H1 (cell line): Measurements from ENCODE around the gene BTBD9. TPM values are rescaled to one million over a fixed set of nuclear protein-coding genes. Genes with fewer than 3 reads are reported as not detected.

Experiments used
- CTCF ChIA-PET: fragments of 300-600 bp; sonication (Branson Sonifier 250); formaldehyde crosslinking; loops from one replicate; lab custom pipeline; 2021; ENCODE audit not compliant: partially characterized antibody; lab: Charles Lee
- POLR2A ChIA-PET: fragments of 300-600 bp; sonication (Branson Sonifier 250); formaldehyde crosslinking; loops from one replicate; lab custom pipeline; 2021; ENCODE audit warnings: inconsistent platforms; ENCODE audit not compliant: partially characterized antibody; lab: Charles Lee
- DNase-seq, 2 experiments: peaks; one replicate each; pipeline versions ENCODE4 v3.0.0 to v3.0.0-alpha.2; 2010 to 2022; ENCODE audit warnings: low spot score in 2 of 2, low read depth in 1 of 2, mixed read lengths in 1 of 2
- FAIRE-seq: peaks from 2 replicates; lab custom pipeline; 2011; peaks lifted over from hg19 to GRCh38; lab: Jason Lieb, UNC
- H2AFZ ChIP-seq: 2 replicates; pipeline ENCODE4 v1.8.1; 2012; ENCODE audit warnings: low read length, inconsistent platforms
- H2AK5ac ChIP-seq: 2 replicates; pipeline ENCODE4 v1.6.1; 2013; ENCODE audit warnings: low read depth, low read length
- H2BK120ac ChIP-seq: replicated peaks from 2 replicates; pipeline ENCODE3; 2013; ENCODE audit warnings: low read depth, low read length, inconsistent platforms
- H2BK12ac ChIP-seq: 2 replicates; pipeline ENCODE4 v1.6.1; 2013; ENCODE audit warnings: low read depth, low read length
- H2BK15ac ChIP-seq: 2 replicates; pipeline ENCODE4 v1.6.1; 2013; ENCODE audit warnings: low read length
- H2BK20ac ChIP-seq: 2 replicates; pipeline ENCODE4 v1.6.1; 2013; ENCODE audit warnings: low read length
- H2BK5ac ChIP-seq: 2 replicates; pipeline ENCODE4 v1.6.1; 2013; ENCODE audit warnings: low read depth, low read length
- H3K14ac ChIP-seq: 2 replicates; pipeline ENCODE4 v1.6.1; 2013; ENCODE audit warnings: inconsistent platforms; ENCODE audit not compliant: insufficient read length
- H3K18ac ChIP-seq: 2 replicates; pipeline ENCODE4 v1.6.1; 2013; ENCODE audit warnings: low read length; ENCODE audit errors: extremely low read depth
- H3K23ac ChIP-seq: 2 replicates; pipeline ENCODE4 v1.6.1; 2013; ENCODE audit warnings: inconsistent platforms; ENCODE audit not compliant: insufficient read length
- H3K23me2 ChIP-seq: 2 replicates; pipeline ENCODE4 v1.6.1; 2013; ENCODE audit warnings: low read depth, low read length
- H3K27ac ChIP-seq: 2 replicates; pipeline ENCODE4 v1.6.1; 2011; ENCODE audit warnings: low read depth, low read length, inconsistent platforms
- H3K27me3 ChIP-seq, 4 experiments: replicated peaks in 1 of 4; 1 replicate in 1 of 4; 2 replicates in 3 of 4; pipeline versions ENCODE4 v1.6.1 to v1.8.1; 2011 to 2013; ENCODE audit warnings: low read length in 3 of 4, mild to moderate bottlenecking in 3 of 4, inconsistent platforms in 2 of 4, mixed read lengths in 2 of 4, moderate library complexity in 1 of 4; ENCODE audit not compliant: control insufficient read depth in 3 of 4, insufficient read depth in 3 of 4; ENCODE audit errors: extremely low read depth in 1 of 4
- H3K36me3 ChIP-seq, 4 experiments: 2 replicates each; pipeline versions ENCODE4 v1.6.1 to v1.8.1; 2011 to 2013; ENCODE audit warnings: mild to moderate bottlenecking in 4 of 4, low read length in 3 of 4, moderate library complexity in 2 of 4, control low read depth in 1 of 4, inconsistent platforms in 1 of 4; ENCODE audit not compliant: insufficient read depth in 4 of 4, control insufficient read depth in 2 of 4
- H3K4ac ChIP-seq: replicated peaks from 2 replicates; pipeline ENCODE3; 2013; ENCODE audit warnings: low read length, low read depth, mixed read lengths, inconsistent platforms; ENCODE audit not compliant: insufficient read length
- H3K4me1 ChIP-seq, 4 experiments: replicated peaks in 1 of 4; 1 replicate in 1 of 4; 2 replicates in 3 of 4; pipeline versions ENCODE4 v1.6.1 to v1.8.1; 2011 to 2013; ENCODE audit warnings: low read length in 3 of 4, inconsistent platforms in 2 of 4, mixed read lengths in 1 of 4; ENCODE audit not compliant: insufficient read depth in 4 of 4, control insufficient read depth in 3 of 4
- H3K4me2 ChIP-seq, 2 experiments: 2 replicates each; pipeline versions ENCODE4 v1.6.1 to v1.8.1; 2011 to 2013; ENCODE audit warnings: low read depth in 2 of 2, low read length in 2 of 2, control low read depth in 1 of 2, inconsistent platforms in 1 of 2, mild to moderate bottlenecking in 1 of 2; ENCODE audit not compliant: insufficient read depth in 1 of 2
- H3K4me3 ChIP-seq, 4 experiments: fragments of 200-600, 300-600 bp in 1 of 4; sonication (generic), shearing (Covaris generic), sonication (Bioruptor Twin) in 1 of 4; 2 replicates each; pipeline versions ENCODE4 v1.5.1 to v1.8.1; 2011 to 2016; ENCODE audit warnings: low read length in 4 of 4, low read depth in 3 of 4, control low read depth in 2 of 4, inconsistent platforms in 2 of 4, mild to moderate bottlenecking in 2 of 4, mixed read lengths in 1 of 4, moderate library complexity in 1 of 4; ENCODE audit not compliant: insufficient read depth in 2 of 4; ENCODE audit errors: extremely low read depth in 1 of 4
- H3K56ac ChIP-seq: replicated peaks from 2 replicates; pipeline ENCODE3; 2013; ENCODE audit warnings: low read depth, mild to moderate bottlenecking, mixed read lengths, low read length, inconsistent platforms; ENCODE audit not compliant: insufficient read length
- H3K79me1 ChIP-seq: 2 replicates; pipeline ENCODE4 v1.6.1; 2013; ENCODE audit warnings: low read depth, low read length, control low read depth
- H3K79me2 ChIP-seq, 2 experiments: 2 replicates each; pipeline versions ENCODE4 v1.6.1 to v1.8.1; 2012 to 2013; ENCODE audit warnings: low read length in 2 of 2, mild to moderate bottlenecking in 2 of 2, inconsistent platforms in 1 of 2; ENCODE audit not compliant: insufficient read depth in 2 of 2, control insufficient read depth in 1 of 2
- H3K9ac ChIP-seq, 4 experiments: replicated peaks in 1 of 4; 1 replicate in 1 of 4; 2 replicates in 3 of 4; pipeline versions ENCODE4 v1.6.1 to v1.8.1; 2011 to 2013; ENCODE audit warnings: low read depth in 3 of 4, low read length in 3 of 4, control low read depth in 2 of 4, mild to moderate bottlenecking in 2 of 4, moderate library complexity in 2 of 4, inconsistent platforms in 1 of 4; ENCODE audit errors: extremely low read depth in 1 of 4
- H3K9me3 ChIP-seq, 2 experiments: 2 replicates each; pipeline versions ENCODE4 v1.6.1 to v1.8.1; 2012 to 2013; ENCODE audit warnings: mild to moderate bottlenecking in 2 of 2, moderate library complexity in 2 of 2, control low read depth in 1 of 2, inconsistent platforms in 1 of 2, low read depth in 1 of 2, low read length in 1 of 2, mixed read lengths in 1 of 2; ENCODE audit not compliant: insufficient read depth in 2 of 2
- H4K20me1 ChIP-seq, 2 experiments: replicated peaks in 1 of 2; 2 replicates each; pipeline versions ENCODE3 to v1.8.1; 2011 to 2013; ENCODE audit warnings: inconsistent platforms in 2 of 2, low read length in 2 of 2, mild to moderate bottlenecking in 1 of 2; ENCODE audit not compliant: insufficient read depth in 2 of 2, control insufficient read depth in 1 of 2
- H4K5ac ChIP-seq: 2 replicates; pipeline ENCODE4 v1.6.1; 2013; ENCODE audit warnings: low read length, low read depth, mixed read lengths, inconsistent platforms; ENCODE audit not compliant: insufficient read length
- H4K8ac ChIP-seq: 2 replicates; pipeline ENCODE4 v1.8.0; 2013; ENCODE audit warnings: mild to moderate bottlenecking, moderate library complexity, low read length, inconsistent platforms; ENCODE audit not compliant: insufficient read depth; ENCODE audit errors: extremely low read depth
- H4K91ac ChIP-seq: replicated peaks from 2 replicates; pipeline ENCODE3; 2013; ENCODE audit warnings: low read length, mixed read lengths, inconsistent platforms; ENCODE audit not compliant: insufficient read length
- BRCA1 ChIP-seq: IDR thresholded peaks from 2 replicates; pipeline ENCODE4 v1.6.1; 2012; ENCODE audit warnings: low read depth, low read length, improper control_type of control experiment
- EP300 ChIP-seq, 2 experiments: IDR thresholded peaks; 1 replicate in 1 of 2; 2 replicates in 1 of 2; pipeline ENCODE4 v1.6.1; 2011 to 2012; ENCODE audit warnings: low read depth in 2 of 2, low read length in 2 of 2, mild to moderate bottlenecking in 2 of 2, borderline replicate concordance in 1 of 2, inconsistent platforms in 1 of 2, moderate library complexity in 1 of 2
- MAFK ChIP-seq: IDR thresholded peaks from 2 replicates; pipeline ENCODE4 v1.6.1; 2012; ENCODE audit warnings: low read depth, mild to moderate bottlenecking, improper control_type of control experiment, low read length
- RXRA ChIP-seq: IDR thresholded peaks from 2 replicates; pipeline ENCODE4 v1.6.1; 2011; ENCODE audit warnings: low read depth, mild to moderate bottlenecking, low read length, moderate library complexity; ENCODE audit not compliant: insufficient read depth
- SIX5 ChIP-seq: IDR thresholded peaks from 2 replicates; pipeline ENCODE4 v1.6.1; 2011; ENCODE audit warnings: mild to moderate bottlenecking, low read depth, low read length
- TAF7 ChIP-seq: optimal IDR thresholded peaks from 2 replicates; pipeline ENCODE3; 2011; ENCODE audit warnings: low read depth, mild to moderate bottlenecking, inconsistent platforms, low read length, moderate library complexity, borderline replicate concordance
- WGBS, 2 experiments: shearing (Covaris generic) in 1 of 2; methylation state at CpG; one replicate each; pipeline versions ENCODE4 v1.1.6 to v1.1.7; 2013 to 2015; ENCODE audit warnings: low lambda C conversion rate in 2 of 2, mixed read lengths in 2 of 2, inconsistent platforms in 1 of 2, low coverage in 1 of 2, missing lambda C conversion rate in 1 of 2; ENCODE audit not compliant: insufficient replicate concordance in 2 of 2, insufficient coverage in 1 of 2, insufficient read length in 1 of 2; ENCODE audit errors: extremely low coverage in 1 of 2, missing lambda C conversion rate in 1 of 2; 5-methylcytosine and 5-hydroxymethylcytosine counted together
- polyA plus RNA-seq, 7 experiments: library from polyadenylated mRNA; depleted of rRNA in 3 of 7; stranded (reverse) in 5 of 7; unstranded in 2 of 7; fragments of >200 nt in 5 of 7; fragments of 200-250 nt in 2 of 7; gene quantifications; 1 replicate in 5 of 7; 2 replicates in 1 of 7; 4 replicates in 1 of 7; pipeline versions ENCODE4 v1.2.1 to v1.2.3, GENCODE V29; 2011 to 2013; ENCODE audit warnings: missing spikeins in 2 of 7, mixed read lengths in 2 of 7
- total RNA-seq: library from RNA; stranded (reverse); fragmentation: NEBNext Ultra II Directional; extraction: Animal tissue kit (Norgen Biotek cat#: 25700); gene quantifications from 2 replicates; pipeline ENCODE4 v1.2.1, GENCODE V29; 2021
- TF ChIP-seq, protein P1 (sequence below): IDR thresholded peaks from 2 replicates; pipeline ENCODE4 v1.6.1; 2012; ENCODE audit warnings: inconsistent platforms

BTBD9 gene
- total and polyA plus RNA-seq, 2 of the 8 experiments (the other 6 are each of a cell fraction or from before 2014, with no cell fraction given) = 0.92 to 4.1 TPM

- H3K4me1 ChIP-seq = peaks cover 0 to 10% (median 6%) of the 10 kb centered on the region in 4 experiments; a peak in 4 of 7 replicates
- no peak overlapping the region for H3K9ac ChIP-seq
- H3K18ac ChIP-seq = no peak overlapping the region
- no peak overlapping the region for H2BK20ac ChIP-seq
- no peak overlapping the region for H3K14ac ChIP-seq
- no peaks in the 10 kb centered on the region for H3K9me3 ChIP-seq
- H3K36me3 ChIP-seq = no peaks in the 10 kb centered on the region
- no peak overlapping the region for H2BK120ac ChIP-seq
- no peak overlapping the region for H3K56ac ChIP-seq
- H3K23me2 ChIP-seq = no peaks in the 10 kb centered on the region
- H3K27ac ChIP-seq = no peak overlapping the region
- H3K79me1 ChIP-seq = no peaks in the 10 kb centered on the region
- 97% methylated on average over 1 of the region's 1 CpG; no CpG with 5 or more reads in 1 of the 2 experiments for WGBS, 2 experiments
- FAIRE-seq = no peak
- no peak overlapping the region for H3K23ac ChIP-seq
- H4K20me1 ChIP-seq = no peaks in the 10 kb centered on the region
- no peak overlapping the region for H3K4me3 ChIP-seq
- H4K8ac ChIP-seq = no peak overlapping the region
- H4K5ac ChIP-seq = no peak overlapping the region
- H3K4me2 ChIP-seq = no peak overlapping the region
- no peak overlapping the region for H3K4ac ChIP-seq
- H2AFZ ChIP-seq = no peak overlapping the region
- no peak overlapping the region for H2BK5ac ChIP-seq
- no peaks in the 10 kb centered on the region for H3K27me3 ChIP-seq
- POLR2A ChIA-PET = no interaction called here
- no peak overlapping the region for H2BK12ac ChIP-seq
- no peak overlapping the region for H2AK5ac ChIP-seq
- H3K79me2 ChIP-seq = no peaks in the 10 kb centered on the region
- TF ChIP-seq EP300 (IDR thresholded peaks at IDR 0.05; ENCODE audit: borderline replicate concordance in 1 of 2, low read depth in 2 of 2, low read length in 2 of 2) (no peak), TAF7 (no peak), MAFK (no peak), RXRA (no peak), BRCA1 (no peak), SIX5 (no peak)
- TF ChIP-seq, protein P1, sequence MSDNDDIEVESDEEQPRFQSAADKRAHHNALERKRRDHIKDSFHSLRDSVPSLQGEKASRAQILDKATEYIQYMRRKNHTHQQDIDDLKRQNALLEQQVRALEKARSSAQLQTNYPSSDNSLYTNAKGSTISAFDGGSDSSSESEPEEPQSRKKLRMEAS = no peak
- TF ChIP-seq, all 59 proteins: peak for 0
- no peak overlapping the region for H2BK15ac ChIP-seq
- no peak overlapping the region for H4K91ac ChIP-seq
- DNase-seq = no peak
- CTCF ChIA-PET = interaction anchor here (0.8 to 1.2 kb wide), 3 partner anchors 9 to 289 kb away, joined by 3 to 4 read pairs (median 4); no protein-coding TSS in a partner anchor
These were observed 157.3 kb downstream of the BTBD9 start for GRCh38 chr6:38482466-38482865.
